ENCODE measurements around the gene ETFA. TPM values are rescaled to one million over a fixed set of nuclear protein-coding genes. Genes with fewer than 3 reads are reported as not detected.

Gene ETFA
- total and polyA plus RNA-seq, 2 of the 8 experiments (the other 6 are each of a cell fraction or from before 2014, with no cell fraction given): 60.9 to 90.0 TPM

GRCh38 chr15:76251717-76252116 is 59.6 kb downstream of the ETFA start:
- Histone ChIP-seq H3K9ac (replicated peaks in 1 of 4; ENCODE audit: extremely low read depth in 1 of 4, low read depth in 3 of 4, low read length in 3 of 4) (no peak overlapping the region), H2BK5ac (ENCODE audit: low read depth, low read length) (no peak overlapping the region), H3K4me3 (ENCODE audit: extremely low read depth in 1 of 4, insufficient read depth in 2 of 4, low read depth in 3 of 4, low read length in 4 of 4) (no peak overlapping the region), H2BK20ac (ENCODE audit: low read length) (no peak overlapping the region), H2AK5ac (ENCODE audit: low read depth, low read length) (no peak overlapping the region), H4K20me1 (replicated peaks in 1 of 2; ENCODE audit: control insufficient read depth in 1 of 2, insufficient read depth in 2 of 2, low read length in 2 of 2) (no peaks in the 10 kb centered on the region), H3K27ac (ENCODE audit: low read depth, low read length) (no peak overlapping the region), H3K23me2 (ENCODE audit: low read depth, low read length) (no peaks in the 10 kb centered on the region), H3K4me1 (replicated peaks in 1 of 4; ENCODE audit: control insufficient read depth in 3 of 4, insufficient read depth in 4 of 4, low read length in 3 of 4) (peaks cover 0 to 10% (median 5%) of the 10 kb centered on the region in 4 experiments; a peak in 3 of 7 replicates), H3K9me3 (ENCODE audit: insufficient read depth in 2 of 2, low read depth in 1 of 2, low read length in 1 of 2) (no peaks in the 10 kb centered on the region), H3K14ac (ENCODE audit: insufficient read length) (no peak overlapping the region), H3K79me2 (ENCODE audit: control insufficient read depth in 1 of 2, insufficient read depth in 2 of 2, low read length in 2 of 2) (no peaks in the 10 kb centered on the region), H2BK120ac (replicated peaks; ENCODE audit: low read depth, low read length) (no peak overlapping the region), H2BK12ac (ENCODE audit: low read depth, low read length) (no peak overlapping the region), H3K4ac (replicated peaks; ENCODE audit: insufficient read length, low read depth, low read length) (no peak overlapping the region), H2BK15ac (ENCODE audit: low read length) (no peak overlapping the region), H4K91ac (replicated peaks; ENCODE audit: insufficient read length, low read length) (no peak overlapping the region), H3K18ac (ENCODE audit: extremely low read depth, low read length) (no peak overlapping the region), H3K79me1 (ENCODE audit: low read depth, low read length) (no peaks in the 10 kb centered on the region), H3K36me3 (ENCODE audit: control insufficient read depth in 2 of 4, insufficient read depth in 4 of 4, low read length in 3 of 4) (no peaks in the 10 kb centered on the region), H4K8ac (ENCODE audit: extremely low read depth, insufficient read depth, low read length) (no peak overlapping the region), H3K56ac (replicated peaks; ENCODE audit: insufficient read length, low read depth, low read length) (no peak overlapping the region), H3K27me3 (replicated peaks in 1 of 4; ENCODE audit: control insufficient read depth in 3 of 4, extremely low read depth in 1 of 4, insufficient read depth in 3 of 4, low read length in 3 of 4) (no peaks in the 10 kb centered on the region), H3K23ac (ENCODE audit: insufficient read length) (no peak overlapping the region), H3K4me2 (ENCODE audit: insufficient read depth in 1 of 2, low read depth in 2 of 2, low read length in 2 of 2) (no peak overlapping the region), H2AFZ (ENCODE audit: low read length) (no peak overlapping the region), H4K5ac (ENCODE audit: insufficient read length, low read depth, low read length) (no peak overlapping the region)
- 88% methylated on average over 4 of the region's 4 CpGs; no CpG with 5 or more reads in 1 of the 2 experiments for WGBS, 2 experiments (ENCODE audit: extremely low coverage in 1 of 2, insufficient coverage in 1 of 2, insufficient read length in 1 of 2, insufficient replicate concordance in 2 of 2, low coverage in 1 of 2, low lambda C conversion rate in 2 of 2, missing lambda C conversion rate in 1 of 2)
- ChIA-PET POLR2A (ENCODE audit: partially characterized antibody) (no interaction called here), CTCF (ENCODE audit: partially characterized antibody) (interaction anchor here (0.9 to 2.3 kb wide), 3 partner anchors 16 to 79 kb away, joined by 3 to 7 read pairs (median 3); no protein-coding TSS in a partner anchor)
- FAIRE-seq (no peak), DNase-seq (ENCODE audit: low read depth in 1 of 2, low spot score in 2 of 2) (no peak)
- TF ChIP-seq ASH2L (IDR thresholded peaks at IDR 0.05; ENCODE audit: low read length) (no peak), SUZ12 (IDR thresholded peaks at IDR 0.05; ENCODE audit: low read length) (no peak), KDM1A (IDR thresholded peaks at IDR 0.05; ENCODE audit: borderline replicate concordance, low read length) (no peak), RBBP5 (IDR thresholded peaks at IDR 0.05; ENCODE audit: borderline replicate concordance, low read depth, low read length) (no peak)

All from H1 (cell line).